Astrocyte (in vitro differentiated cells and primary cell): ENCODE data around the gene PRKG1. TPM values are rescaled to one million over a fixed set of nuclear protein-coding genes. Genes with fewer than 3 reads are reported as not detected.

ENCODE experiments used
- DNase-seq: peaks from one replicate; pipeline ENCODE4 v3.0.0-alpha.2; 2010; ENCODE audit warnings: low read depth
- FAIRE-seq: peaks from 2 replicates; lab custom pipeline; 2011; peaks lifted over from hg19 to GRCh38; lab: Jason Lieb, UNC
- H2AFZ ChIP-seq: 2 replicates; pipeline ENCODE4 v1.6.0; 2012; ENCODE audit warnings: low read depth, low read length, inconsistent platforms
- H3K27ac ChIP-seq: 2 replicates; pipeline ENCODE4 v1.5.1; 2011; ENCODE audit warnings: low read depth, low read length, inconsistent platforms
- H3K27me3 ChIP-seq: 2 replicates; pipeline ENCODE4 v1.6.0; 2011; ENCODE audit warnings: low read length, inconsistent platforms; ENCODE audit not compliant: insufficient read depth
- H3K36me3 ChIP-seq: 2 replicates; pipeline ENCODE4 v1.5.1; 2011; ENCODE audit warnings: low read length, inconsistent platforms; ENCODE audit not compliant: insufficient read depth
- H3K4me1 ChIP-seq: 2 replicates; pipeline ENCODE4 v1.5.1; 2011; ENCODE audit warnings: low read length, inconsistent platforms; ENCODE audit not compliant: insufficient read depth
- H3K4me2 ChIP-seq: 2 replicates; pipeline ENCODE4 v1.6.0; 2012; ENCODE audit warnings: low read length, inconsistent platforms
- H3K4me3 ChIP-seq: 2 replicates; pipeline ENCODE4 v1.5.1; 2011; ENCODE audit warnings: low read depth, mild to moderate bottlenecking, low read length, inconsistent platforms; ENCODE audit not compliant: insufficient read depth
- H3K79me2 ChIP-seq: 2 replicates; pipeline ENCODE4 v1.6.0; 2012; ENCODE audit warnings: mild to moderate bottlenecking, low read length, inconsistent platforms; ENCODE audit not compliant: insufficient read depth
- H3K9ac ChIP-seq: 2 replicates; pipeline ENCODE4 v1.6.0; 2012; ENCODE audit warnings: mild to moderate bottlenecking, low read length, inconsistent platforms
- H3K9me3 ChIP-seq: 2 replicates; pipeline ENCODE4 v1.5.1; 2012; ENCODE audit warnings: low read depth, mild to moderate bottlenecking, low read length, inconsistent platforms; ENCODE audit not compliant: insufficient read depth
- H4K20me1 ChIP-seq: 2 replicates; pipeline ENCODE4 v1.6.0; 2012; ENCODE audit warnings: low read length, inconsistent platforms; ENCODE audit not compliant: insufficient read depth
- H3K27ac Mint-ChIP-seq: one replicate; pipeline ENCODE4 v1.8.0; 2021; ENCODE audit warnings: mild to moderate bottlenecking, mixed read lengths; ENCODE audit not compliant: unreplicated experiment
- H3K27me3 Mint-ChIP-seq: one replicate; pipeline ENCODE4 v1.8.0; 2021; ENCODE audit warnings: low read depth, mixed read lengths; ENCODE audit not compliant: unreplicated experiment
- H3K36me3 Mint-ChIP-seq: one replicate; pipeline ENCODE4 v1.8.0; 2021; ENCODE audit warnings: low read depth, mixed read lengths; ENCODE audit not compliant: unreplicated experiment
- H3K4me1 Mint-ChIP-seq: one replicate; pipeline ENCODE4 v1.8.0; 2021; ENCODE audit warnings: low read depth, mixed read lengths; ENCODE audit not compliant: unreplicated experiment
- H3K4me3 Mint-ChIP-seq: one replicate; pipeline ENCODE4 v1.8.0; 2021; ENCODE audit warnings: mild to moderate bottlenecking, moderate library complexity, mixed read lengths; ENCODE audit not compliant: unreplicated experiment
- H3K9me3 Mint-ChIP-seq: one replicate; pipeline ENCODE4 v1.8.0; 2021; ENCODE audit warnings: mild to moderate bottlenecking, mixed read lengths; ENCODE audit not compliant: unreplicated experiment
- EZH2 ChIP-seq: IDR thresholded peaks from 2 replicates; pipeline ENCODE4 v1.6.1; 2012; ENCODE audit warnings: mild to moderate bottlenecking, low read length, inconsistent platforms; ENCODE audit not compliant: insufficient read depth
- total RNA-seq: library from RNA; stranded (reverse); gene quantifications from 2 replicates; pipeline ENCODE4 v1.2.1, GENCODE V29; 2021
- TF ChIP-seq, protein P1 (sequence below): IDR thresholded peaks from 2 replicates; pipeline ENCODE4 v1.5.1; 2011; ENCODE audit warnings: low read depth, mild to moderate bottlenecking, inconsistent platforms, low read length, moderate library complexity; ENCODE audit not compliant: insufficient read depth

PRKG1 gene
- total RNA-seq, 1 donor from 2014 or later, result 3.1 TPM

DNA sequence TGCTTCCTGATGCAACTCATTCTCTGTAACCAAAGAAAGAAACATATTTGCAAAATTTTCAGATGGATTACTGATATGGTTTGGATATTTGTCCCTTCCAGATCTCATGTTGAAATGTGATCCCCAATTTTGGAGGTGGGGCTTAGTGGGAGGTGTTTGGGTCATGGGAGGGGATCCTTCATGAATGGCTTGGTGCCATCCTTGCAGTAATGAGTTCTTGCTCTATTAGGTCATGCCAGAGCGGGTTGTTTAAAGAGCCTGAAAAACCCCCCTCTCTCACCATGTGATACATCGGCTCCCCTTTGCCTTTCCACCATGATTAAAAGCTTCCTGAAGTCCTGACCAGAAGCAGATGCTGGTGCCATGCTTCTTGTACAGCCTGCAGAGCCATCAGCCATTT is 43.8 kb upstream of the PRKG1 start:
- Histone ChIP-seq H4K20me1 (no peaks in the 10 kb centered on the region), H3K36me3 (no peaks in the 10 kb centered on the region), H3K27ac (no peak overlapping the region), H3K4me2 (no peak overlapping the region), H3K9ac (no peak overlapping the region), H3K9me3 (no peaks in the 10 kb centered on the region), H3K4me3 (no peak overlapping the region), H3K79me2 (no peaks in the 10 kb centered on the region), H2AFZ (no peak overlapping the region), H3K27me3 (no peaks in the 10 kb centered on the region), H3K4me1 (no peaks in the 10 kb centered on the region)
- Mint-ChIP-seq H3K27me3 (no peaks in the 10 kb centered on the region), H3K36me3 (no peaks in the 10 kb centered on the region), H3K27ac (no peak overlapping the region), H3K4me3 (no peak overlapping the region), H3K4me1 (no peaks in the 10 kb centered on the region), H3K9me3 (no peaks in the 10 kb centered on the region)
- no peak for TF ChIP-seq EZH2
- TF ChIP-seq, protein P1, sequence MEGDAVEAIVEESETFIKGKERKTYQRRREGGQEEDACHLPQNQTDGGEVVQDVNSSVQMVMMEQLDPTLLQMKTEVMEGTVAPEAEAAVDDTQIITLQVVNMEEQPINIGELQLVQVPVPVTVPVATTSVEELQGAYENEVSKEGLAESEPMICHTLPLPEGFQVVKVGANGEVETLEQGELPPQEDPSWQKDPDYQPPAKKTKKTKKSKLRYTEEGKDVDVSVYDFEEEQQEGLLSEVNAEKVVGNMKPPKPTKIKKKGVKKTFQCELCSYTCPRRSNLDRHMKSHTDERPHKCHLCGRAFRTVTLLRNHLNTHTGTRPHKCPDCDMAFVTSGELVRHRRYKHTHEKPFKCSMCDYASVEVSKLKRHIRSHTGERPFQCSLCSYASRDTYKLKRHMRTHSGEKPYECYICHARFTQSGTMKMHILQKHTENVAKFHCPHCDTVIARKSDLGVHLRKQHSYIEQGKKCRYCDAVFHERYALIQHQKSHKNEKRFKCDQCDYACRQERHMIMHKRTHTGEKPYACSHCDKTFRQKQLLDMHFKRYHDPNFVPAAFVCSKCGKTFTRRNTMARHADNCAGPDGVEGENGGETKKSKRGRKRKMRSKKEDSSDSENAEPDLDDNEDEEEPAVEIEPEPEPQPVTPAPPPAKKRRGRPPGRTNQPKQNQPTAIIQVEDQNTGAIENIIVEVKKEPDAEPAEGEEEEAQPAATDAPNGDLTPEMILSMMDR, result no peak
- FAIRE-seq (no peak), DNase-seq (no peak)

DNA sequence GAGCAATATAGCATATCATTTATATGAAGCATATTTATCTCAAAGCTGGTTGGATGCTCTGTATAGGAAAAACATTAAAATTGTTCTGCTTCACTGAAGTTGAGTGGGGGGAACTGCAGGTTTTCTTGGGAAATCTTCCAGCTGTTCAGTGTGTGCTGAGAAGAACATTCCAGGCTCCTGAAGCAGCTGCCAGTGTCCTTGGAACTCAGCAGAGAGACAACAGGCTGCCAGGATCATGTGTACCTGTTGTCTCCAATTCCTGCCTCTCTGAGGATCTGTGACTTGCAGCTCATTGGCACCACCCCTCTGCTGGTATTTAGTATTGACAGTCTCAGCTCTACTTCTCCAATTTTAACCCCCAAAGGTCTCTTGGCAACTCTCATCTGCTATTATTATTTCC is 42.3 kb upstream of the PRKG1 start:
- Histone ChIP-seq H3K4me2 (no peak overlapping the region), H3K27ac (no peak overlapping the region), H3K79me2 (no peaks in the 10 kb centered on the region), H2AFZ (no peak overlapping the region), H3K4me3 (no peak overlapping the region), H3K36me3 (no peaks in the 10 kb centered on the region), H3K27me3 (no peaks in the 10 kb centered on the region), H4K20me1 (no peaks in the 10 kb centered on the region), H3K9ac (no peak overlapping the region), H3K4me1 (no peaks in the 10 kb centered on the region), H3K9me3 (no peaks in the 10 kb centered on the region)
- H3K36me3 Mint-ChIP-seq, result no peaks in the 10 kb centered on the region
- H3K27ac Mint-ChIP-seq, result no peak overlapping the region
- no peaks in the 10 kb centered on the region for H3K27me3 Mint-ChIP-seq
- no peak for TF ChIP-seq EZH2
- TF ChIP-seq, protein P1, result no peak
- H3K4me3 Mint-ChIP-seq, result no peak overlapping the region
- H3K4me1 Mint-ChIP-seq, result no peaks in the 10 kb centered on the region
- FAIRE-seq (no peak), DNase-seq (no peak)
- no peaks in the 10 kb centered on the region for H3K9me3 Mint-ChIP-seq

DNA sequence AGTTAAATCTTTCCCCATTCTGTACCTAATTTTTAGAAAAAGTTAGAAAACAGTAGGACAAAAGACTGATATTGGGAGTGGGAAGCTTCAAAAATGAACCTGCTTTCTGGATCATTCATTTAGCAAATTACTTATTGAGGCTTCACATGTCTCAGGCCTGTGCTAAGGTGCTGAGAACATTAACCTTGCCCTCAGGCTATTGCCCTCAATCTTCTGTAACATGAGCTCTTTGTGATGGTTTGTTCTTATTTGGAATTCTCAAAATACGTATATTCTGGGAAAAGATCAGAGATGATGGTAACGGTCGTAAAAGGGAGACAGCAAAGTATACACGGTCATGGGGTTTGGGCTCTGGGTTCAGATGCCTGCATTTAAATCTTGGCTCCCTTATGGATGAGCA is 39.5 kb upstream of the PRKG1 start:
- no peaks in the 10 kb centered on the region for H3K36me3 Mint-ChIP-seq
- H4K20me1 ChIP-seq, result no peaks in the 10 kb centered on the region
- H3K9me3 ChIP-seq, result no peaks in the 10 kb centered on the region
- no peak for FAIRE-seq
- no peak overlapping the region for H3K4me2 ChIP-seq
- no peaks in the 10 kb centered on the region for H3K4me1 Mint-ChIP-seq
- H2AFZ ChIP-seq, result no peak overlapping the region
- DNase-seq, result no peak
- no peaks in the 10 kb centered on the region for H3K4me1 ChIP-seq
- no peak overlapping the region for H3K4me3 Mint-ChIP-seq
- H3K27me3 Mint-ChIP-seq, result no peaks in the 10 kb centered on the region
- TF ChIP-seq, protein P1, result no peak
- TF ChIP-seq EZH2, result no peak
- H3K27ac ChIP-seq, result no peak overlapping the region
- H3K9ac ChIP-seq, result no peak overlapping the region
- H3K27ac Mint-ChIP-seq, result no peak overlapping the region
- no peak overlapping the region for H3K4me3 ChIP-seq
- H3K9me3 Mint-ChIP-seq, result no peaks in the 10 kb centered on the region
- H3K27me3 ChIP-seq, result no peaks in the 10 kb centered on the region
- no peaks in the 10 kb centered on the region for H3K79me2 ChIP-seq
- H3K36me3 ChIP-seq, result no peaks in the 10 kb centered on the region
